CD14-positive monocyte (primary cell): Measurements from ENCODE around the gene TCTN1. TPM values are rescaled to one million over a fixed set of nuclear protein-coding genes. Genes with fewer than 3 reads are reported as not detected.

Source experiments
- DNase-seq, 3 donors: peaks; one replicate each; pipeline ENCODE4 v3.0.0-alpha.2; 2011 to 2022
- H2AFZ ChIP-seq: 2 replicates; pipeline ENCODE4 v1.6.0; 2012; ENCODE audit warnings: mild to moderate bottlenecking, low read depth, low read length, inconsistent platforms; ENCODE audit not compliant: insufficient read depth, poor library complexity, severe bottlenecking
- H3K27ac ChIP-seq, 2 donors: 1 replicate in 1 of 2; 2 replicates in 1 of 2; pipeline ENCODE4 v1.5.1; 2012 to 2013; ENCODE audit warnings: low read length in 2 of 2, control low read depth in 1 of 2, inconsistent platforms in 1 of 2, low read depth in 1 of 2, mild to moderate bottlenecking in 1 of 2
- H3K27me3 ChIP-seq, 2 donors: one replicate each; pipeline versions ENCODE4 v1.6.0 to v1.6.1; 2011 to 2013; ENCODE audit warnings: low read length in 2 of 2; ENCODE audit not compliant: control insufficient read depth in 2 of 2, insufficient read depth in 2 of 2
- H3K36me3 ChIP-seq, 2 donors: replicated peaks in 1 of 2; 1 replicate in 1 of 2; 2 replicates in 1 of 2; pipeline versions ENCODE4 v1.5.1 to v1.6.1; 2012 to 2013; ENCODE audit warnings: low read length in 2 of 2, control low read depth in 1 of 2, inconsistent platforms in 1 of 2, mild to moderate bottlenecking in 1 of 2; ENCODE audit not compliant: insufficient read depth in 2 of 2, control insufficient read depth in 1 of 2
- H3K4me1 ChIP-seq, 2 donors: 1 replicate in 1 of 2; 2 replicates in 1 of 2; pipeline versions ENCODE4 v1.5.1 to v1.6.1; 2012 to 2013; ENCODE audit warnings: low read length in 2 of 2, control low read depth in 1 of 2, inconsistent platforms in 1 of 2, mild to moderate bottlenecking in 1 of 2, moderate library complexity in 1 of 2; ENCODE audit not compliant: insufficient read depth in 2 of 2, control insufficient read depth in 1 of 2
- H3K4me2 ChIP-seq: replicated peaks from 2 replicates; pipeline ENCODE3; 2012; ENCODE audit warnings: low read length, moderate library complexity, mild to moderate bottlenecking; ENCODE audit not compliant: poor library complexity, severe bottlenecking; ENCODE audit errors: extremely low read depth
- H3K4me3 ChIP-seq, 3 experiments: fragments of 200-600 bp in 1 of 3; sonication (generic) in 1 of 3; replicated peaks in 1 of 3; 1 replicate in 2 of 3; 2 replicates in 1 of 3; pipeline ENCODE4 v1.5.1; 2011 to 2013; ENCODE audit warnings: low read length in 3 of 3, mild to moderate bottlenecking in 3 of 3, control low read depth in 2 of 3, low read depth in 2 of 3, inconsistent platforms in 1 of 3, moderate library complexity in 1 of 3
- H3K79me2 ChIP-seq: 2 replicates; pipeline ENCODE4 v1.6.0; 2012; ENCODE audit warnings: mild to moderate bottlenecking, control low read depth, inconsistent platforms, low read length, moderate library complexity; ENCODE audit not compliant: insufficient read depth
- H3K9ac ChIP-seq: 2 replicates; pipeline ENCODE4 v1.6.0; 2017; ENCODE audit warnings: low read length, mild to moderate bottlenecking; ENCODE audit not compliant: insufficient read depth, poor library complexity, severe bottlenecking
- H3K9me3 ChIP-seq, 2 donors: replicated peaks in 1 of 2; 1 replicate in 1 of 2; 2 replicates in 1 of 2; pipeline versions ENCODE4 v1.5.1 to v1.6.1; 2012 to 2013; ENCODE audit warnings: low read length in 2 of 2, control low read depth in 1 of 2; ENCODE audit not compliant: control insufficient read depth in 1 of 2, insufficient read depth in 1 of 2
- H4K20me1 ChIP-seq: 2 replicates; pipeline ENCODE4 v1.6.0; 2012; ENCODE audit warnings: mild to moderate bottlenecking, low read length, control low read depth, moderate library complexity; ENCODE audit not compliant: insufficient read depth
- H3K27ac Mint-ChIP-seq, 7 donors: one replicate each; pipeline ENCODE4 v1.8.0; 2020; ENCODE audit warnings: mild to moderate bottlenecking in 7 of 7, mixed read lengths in 7 of 7, moderate library complexity in 6 of 7, inconsistent platforms in 2 of 7
- H3K27me3 Mint-ChIP-seq, 3 donors: one replicate each; pipeline ENCODE4 v1.8.0; 2021 to 2022; ENCODE audit warnings: low read depth in 3 of 3, mild to moderate bottlenecking in 3 of 3, mixed read lengths in 3 of 3, moderate library complexity in 3 of 3, inconsistent platforms in 1 of 3
- H3K36me3 Mint-ChIP-seq, 2 donors: one replicate each; pipeline ENCODE4 v1.8.0; 2020; ENCODE audit warnings: mixed read lengths in 2 of 2, inconsistent platforms in 1 of 2, mild to moderate bottlenecking in 1 of 2
- H3K4me1 Mint-ChIP-seq: one replicate; pipeline ENCODE4 v1.8.0; 2020; ENCODE audit warnings: mild to moderate bottlenecking, mixed read lengths
- H3K4me3 Mint-ChIP-seq, 2 donors: one replicate each; pipeline ENCODE4 v1.8.0; 2020; ENCODE audit warnings: mild to moderate bottlenecking in 2 of 2, mixed read lengths in 2 of 2, moderate library complexity in 1 of 2
- H3K9me3 Mint-ChIP-seq, 7 donors: one replicate each; pipeline ENCODE4 v1.8.0; 2020 to 2022; ENCODE audit warnings: mixed read lengths in 7 of 7, mild to moderate bottlenecking in 6 of 7, moderate library complexity in 6 of 7, inconsistent platforms in 2 of 7
- WGBS: methylation state at CpG from one replicate; pipeline ENCODE4 v1.1.5; 2013; ENCODE audit warnings: missing lambda C conversion rate; ENCODE audit not compliant: insufficient coverage; 5-methylcytosine and 5-hydroxymethylcytosine counted together
- intact Hi-C, 2 donors: fragments of 100-400 bp; cut with micrococcal nuclease; formaldehyde crosslinking; loops; one replicate each; pipeline versions ENCODE4 v1.15.0 to v1.15.1; 2023
- polyA plus RNA-seq, 3 donors: library from polyadenylated mRNA; depleted of rRNA in 1 of 3; unstranded in 2 of 3; stranded (reverse) in 1 of 3; fragments of 300-500 nt in 2 of 3; fragments of >200 nt in 1 of 3; fragmentation: Illumina TruSeq in 2 of 3; gene quantifications; 1 replicate in 2 of 3; 2 replicates in 1 of 3; pipeline ENCODE4 v1.2.3, GENCODE V29; 2012 to 2021
- TF ChIP-seq, protein P1 (sequence below): fragments of 200-600 bp; IDR thresholded peaks from one replicate; pipeline ENCODE4 v1.8.0; 2022; ENCODE audit warnings: antibody characterized with exemption, mild to moderate bottlenecking

Gene TCTN1
- polyA plus RNA-seq, 3 donors: 4.0 to 6.1 (median 4.5) TPM

DNA sequence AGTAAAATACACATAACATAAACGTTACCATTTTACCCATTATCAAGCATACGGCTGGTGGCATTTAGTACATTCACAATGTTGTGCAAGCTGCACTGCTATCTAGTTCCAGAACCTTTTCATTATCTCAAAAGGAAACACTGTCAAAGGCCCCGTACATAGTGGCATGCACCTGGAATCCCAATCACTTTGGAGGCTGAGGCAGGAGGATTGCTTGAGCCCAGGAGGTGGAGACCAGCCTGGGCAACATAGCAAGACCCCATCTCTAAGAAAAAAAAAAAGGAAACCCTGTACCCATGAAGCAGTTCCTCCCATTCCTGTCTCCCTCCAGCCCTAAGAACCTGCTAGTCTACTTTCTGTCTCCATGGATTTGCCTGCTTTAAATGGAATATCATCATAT, 82.4 kb downstream of the TCTN1 start:
- intact Hi-C loops: loop anchor here in 1 of 2 donors (2.0 to 10.0 kb wide), 3 partner anchors 89 to 245 kb away; partner anchors contain the start of gene ARPC3
- no peaks in the 10 kb centered on the region for H4K20me1 ChIP-seq
- peaks cover 83 to 84% of the 10 kb centered on the region in 2 donors for H3K4me1 ChIP-seq
- Mint-ChIP-seq H3K36me3 (peaks cover 0 to 3% of the 10 kb centered on the region in 2 donors), H3K4me3 (no peak overlapping the region), H3K27me3 (peaks cover 0 to 2% (median 1%) of the 10 kb centered on the region in 3 donors), H3K27ac (peak overlapping the region in 6 of 7 donors; percentile 84 to 94 (median 91)), H3K9me3 (no peaks in the 10 kb centered on the region), H3K4me1 (peaks cover 81% of the 10 kb centered on the region)
- H3K4me3 ChIP-seq: no peak overlapping the region
- no peaks in the 10 kb centered on the region for H3K27me3 ChIP-seq
- no peaks in the 10 kb centered on the region for H3K36me3 ChIP-seq
- H3K9ac ChIP-seq: no peak overlapping the region
- H2AFZ ChIP-seq: no peak overlapping the region
- H3K27ac ChIP-seq: peak overlapping the region; percentile 76 to 90
- peaks cover 24% of the 10 kb centered on the region for H3K79me2 ChIP-seq
- TF ChIP-seq, protein P1, sequence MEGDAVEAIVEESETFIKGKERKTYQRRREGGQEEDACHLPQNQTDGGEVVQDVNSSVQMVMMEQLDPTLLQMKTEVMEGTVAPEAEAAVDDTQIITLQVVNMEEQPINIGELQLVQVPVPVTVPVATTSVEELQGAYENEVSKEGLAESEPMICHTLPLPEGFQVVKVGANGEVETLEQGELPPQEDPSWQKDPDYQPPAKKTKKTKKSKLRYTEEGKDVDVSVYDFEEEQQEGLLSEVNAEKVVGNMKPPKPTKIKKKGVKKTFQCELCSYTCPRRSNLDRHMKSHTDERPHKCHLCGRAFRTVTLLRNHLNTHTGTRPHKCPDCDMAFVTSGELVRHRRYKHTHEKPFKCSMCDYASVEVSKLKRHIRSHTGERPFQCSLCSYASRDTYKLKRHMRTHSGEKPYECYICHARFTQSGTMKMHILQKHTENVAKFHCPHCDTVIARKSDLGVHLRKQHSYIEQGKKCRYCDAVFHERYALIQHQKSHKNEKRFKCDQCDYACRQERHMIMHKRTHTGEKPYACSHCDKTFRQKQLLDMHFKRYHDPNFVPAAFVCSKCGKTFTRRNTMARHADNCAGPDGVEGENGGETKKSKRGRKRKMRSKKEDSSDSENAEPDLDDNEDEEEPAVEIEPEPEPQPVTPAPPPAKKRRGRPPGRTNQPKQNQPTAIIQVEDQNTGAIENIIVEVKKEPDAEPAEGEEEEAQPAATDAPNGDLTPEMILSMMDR: no peak
- no peaks in the 10 kb centered on the region for H3K9me3 ChIP-seq
- DNase-seq: no peak
- no peak overlapping the region for H3K4me2 ChIP-seq
- WGBS: 82% methylated on average over 2 of the region's 3 CpGs

DNA sequence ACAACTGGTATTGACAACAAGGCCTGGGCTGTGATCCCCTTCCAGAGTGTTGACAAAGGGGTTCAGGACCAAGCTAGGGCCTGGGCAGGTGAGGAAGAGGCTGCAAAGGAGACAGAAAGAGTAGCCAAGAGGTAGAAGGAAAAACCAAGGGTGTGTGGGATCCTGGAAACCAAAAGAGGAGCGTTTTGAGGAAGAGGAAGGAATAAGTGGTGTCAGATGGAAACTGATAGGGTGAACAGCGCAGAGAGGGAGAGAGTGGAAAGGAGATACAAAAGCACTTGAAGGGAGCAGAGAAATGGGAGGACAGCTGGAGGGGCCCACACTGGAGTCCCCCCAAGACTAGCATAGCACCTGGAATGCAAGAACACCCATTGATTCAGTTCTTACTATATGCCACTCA, 83.3 kb downstream of the TCTN1 start:
- Mint-ChIP-seq H3K4me3 (peak overlapping the region; percentile 4 to 71), H3K27me3 (peaks cover 0 to 3% (median 2%) of the 10 kb centered on the region in 3 donors), H3K36me3 (peaks cover 0 to 3% of the 10 kb centered on the region in 2 donors), H3K9me3 (peaks cover 0 to 3% (median 0%) of the 10 kb centered on the region in 7 donors), H3K4me1 (peaks cover 72% of the 10 kb centered on the region), H3K27ac (peak overlapping the region; percentile 41 to 88 (median 79))
- H4K20me1 ChIP-seq: no peaks in the 10 kb centered on the region
- H3K27me3 ChIP-seq: no peaks in the 10 kb centered on the region
- peak overlapping the region; percentile 1 to 90 for H3K27ac ChIP-seq
- H3K4me3 ChIP-seq: peak overlapping the region in 1 of 3 experiments; percentile 72
- no peaks in the 10 kb centered on the region for H3K9me3 ChIP-seq
- peaks cover 73 to 74% of the 10 kb centered on the region in 2 donors for H3K4me1 ChIP-seq
- H3K4me2 ChIP-seq: peak overlapping the region; percentile 42
- DNase-seq: no peak
- H3K79me2 ChIP-seq: peaks cover 17% of the 10 kb centered on the region
- no peaks in the 10 kb centered on the region for H3K36me3 ChIP-seq
- H3K9ac ChIP-seq: no peak overlapping the region
- TF ChIP-seq, protein P1: no peak
- intact Hi-C loops: loop anchor here in 1 of 2 donors (2.0 to 10.0 kb wide), 3 partner anchors 90 to 246 kb away; partner anchors contain the start of gene ARPC3
- no peak overlapping the region for H2AFZ ChIP-seq
- 0% methylated on average over 1 of the region's 2 CpGs for WGBS
